SU-DHL-6 (cell line): ENCODE data around the gene C11orf58.

ENCODE experiments used
- CTCF ChIP-seq: fragments of 200-600 bp; sonication (generic); IDR thresholded peaks from one replicate; pipeline ENCODE4 v1.5.1; 2017; ENCODE audit warnings: antibody characterized with exemption, mild to moderate bottlenecking, low read length, moderate library complexity; ENCODE audit not compliant: insufficient read depth, poor library complexity, severe bottlenecking
- EZH2phosphoT487 ChIP-seq: fragments of 200-600 bp; sonication (generic), shearing (Covaris generic); conservative IDR thresholded peaks from 2 replicates; pipeline ENCODE4 v1.6.1; 2018; ENCODE audit warnings: mild to moderate bottlenecking, antibody characterized with exemption, low read length, moderate library complexity, mixed read lengths

GRCh38 chr11:16738193-16738946 is at the start of gene C11orf58:
- TF ChIP-seq CTCF, result no peak
- no peak for TF ChIP-seq EZH2phosphoT487
